ENCODE data around the gene RXRA.

GRCh38 chr9:134348404-134349155 is 22.3 kb downstream of the RXRA start:
- TF ChIP-seq, protein P1, sequence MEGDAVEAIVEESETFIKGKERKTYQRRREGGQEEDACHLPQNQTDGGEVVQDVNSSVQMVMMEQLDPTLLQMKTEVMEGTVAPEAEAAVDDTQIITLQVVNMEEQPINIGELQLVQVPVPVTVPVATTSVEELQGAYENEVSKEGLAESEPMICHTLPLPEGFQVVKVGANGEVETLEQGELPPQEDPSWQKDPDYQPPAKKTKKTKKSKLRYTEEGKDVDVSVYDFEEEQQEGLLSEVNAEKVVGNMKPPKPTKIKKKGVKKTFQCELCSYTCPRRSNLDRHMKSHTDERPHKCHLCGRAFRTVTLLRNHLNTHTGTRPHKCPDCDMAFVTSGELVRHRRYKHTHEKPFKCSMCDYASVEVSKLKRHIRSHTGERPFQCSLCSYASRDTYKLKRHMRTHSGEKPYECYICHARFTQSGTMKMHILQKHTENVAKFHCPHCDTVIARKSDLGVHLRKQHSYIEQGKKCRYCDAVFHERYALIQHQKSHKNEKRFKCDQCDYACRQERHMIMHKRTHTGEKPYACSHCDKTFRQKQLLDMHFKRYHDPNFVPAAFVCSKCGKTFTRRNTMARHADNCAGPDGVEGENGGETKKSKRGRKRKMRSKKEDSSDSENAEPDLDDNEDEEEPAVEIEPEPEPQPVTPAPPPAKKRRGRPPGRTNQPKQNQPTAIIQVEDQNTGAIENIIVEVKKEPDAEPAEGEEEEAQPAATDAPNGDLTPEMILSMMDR (IDR thresholded peaks at IDR 0.05) = no peak
- no peak for TF ChIP-seq POLR2A (IDR thresholded peaks at IDR 0.05)
